Measurements from ENCODE around the gene TMEM271. TPM values are rescaled to one million over a fixed set of nuclear protein-coding genes. Genes with fewer than 3 reads are reported as not detected.

Gene TMEM271
- total RNA-seq, 2 experiments from 2014 or later: not detected

DNA sequence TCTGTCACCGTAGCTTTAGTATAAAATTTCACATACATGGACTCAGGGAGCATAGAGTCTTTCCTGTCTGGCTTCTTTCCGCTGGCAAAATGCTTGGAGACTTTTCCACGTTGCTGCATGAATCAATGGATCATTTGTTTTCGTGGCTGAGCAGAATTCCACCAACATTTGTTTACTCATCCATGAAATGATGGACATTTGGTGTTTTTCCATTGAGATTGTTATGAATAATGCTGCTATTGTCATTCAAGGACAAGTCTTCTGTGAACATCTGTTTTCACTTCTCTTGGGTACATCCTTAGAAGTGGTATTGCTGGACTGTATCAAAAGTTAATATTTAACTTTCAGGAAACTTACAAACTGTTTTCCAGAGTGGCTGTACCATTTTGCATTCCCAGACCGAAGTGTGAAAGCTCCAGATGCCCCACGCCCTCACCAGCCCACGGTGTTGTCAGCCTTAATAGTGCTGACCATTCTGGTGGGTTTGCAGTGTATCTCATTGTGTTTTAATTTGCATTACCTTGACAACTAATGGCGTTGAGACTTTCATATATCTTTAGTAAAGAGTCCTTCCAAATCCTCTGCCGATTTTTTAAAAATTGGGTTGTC, 5.8 kb upstream of the TMEM271 start:
- H3K4me3 Mint-ChIP-seq: no peak overlapping the region
- peaks cover 6% of the 10 kb centered on the region for H3K36me3 Mint-ChIP-seq (ENCODE audit: low read depth)
- intact Hi-C loops (cut with micrococcal nuclease): no loop called here
- peaks cover 11% of the 10 kb centered on the region for H3K9me3 Mint-ChIP-seq
- CTCF ChIA-PET: no interaction called here
- DNase-seq: no peak
- H3K27ac Mint-ChIP-seq: no peak overlapping the region
- peaks cover 59% of the 10 kb centered on the region for H3K27me3 Mint-ChIP-seq (ENCODE audit: low read depth)
- peaks cover 9% of the 10 kb centered on the region for H3K4me1 Mint-ChIP-seq (ENCODE audit: low read depth)

DNA sequence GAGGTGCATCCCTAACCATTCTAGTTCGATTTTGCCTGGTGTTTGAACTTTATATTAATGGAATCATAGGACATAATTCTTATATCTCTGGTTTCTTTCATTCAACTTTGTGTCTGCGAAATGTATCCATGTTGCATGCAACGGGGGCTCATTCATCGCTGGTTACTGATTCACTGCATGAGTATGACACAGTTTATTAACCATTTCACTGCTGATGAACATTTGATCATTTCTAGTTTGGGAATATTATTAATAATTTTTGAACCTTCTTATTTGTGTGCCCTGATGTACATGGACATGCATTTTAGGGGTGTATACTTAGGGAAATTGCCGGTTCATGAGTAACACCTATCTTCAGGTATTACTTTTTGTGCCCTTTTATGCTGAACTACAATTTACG, 5.1 kb upstream of the TMEM271 start:
- Mint-ChIP-seq H3K27me3 (ENCODE audit: low read depth) (peaks cover 55% of the 10 kb centered on the region), H3K36me3 (ENCODE audit: low read depth) (peaks cover 6% of the 10 kb centered on the region), H3K4me3 (no peak overlapping the region), H3K9me3 (peaks cover 11% of the 10 kb centered on the region), H3K27ac (no peak overlapping the region), H3K4me1 (ENCODE audit: low read depth) (peaks cover 10% of the 10 kb centered on the region)
- CTCF ChIA-PET: interaction anchor here (0.9 kb wide), 1 partner anchor 34 kb away, joined by 3 read pairs; no protein-coding TSS in a partner anchor
- no peak for DNase-seq
- intact Hi-C loops (cut with micrococcal nuclease): no loop called here

DNA sequence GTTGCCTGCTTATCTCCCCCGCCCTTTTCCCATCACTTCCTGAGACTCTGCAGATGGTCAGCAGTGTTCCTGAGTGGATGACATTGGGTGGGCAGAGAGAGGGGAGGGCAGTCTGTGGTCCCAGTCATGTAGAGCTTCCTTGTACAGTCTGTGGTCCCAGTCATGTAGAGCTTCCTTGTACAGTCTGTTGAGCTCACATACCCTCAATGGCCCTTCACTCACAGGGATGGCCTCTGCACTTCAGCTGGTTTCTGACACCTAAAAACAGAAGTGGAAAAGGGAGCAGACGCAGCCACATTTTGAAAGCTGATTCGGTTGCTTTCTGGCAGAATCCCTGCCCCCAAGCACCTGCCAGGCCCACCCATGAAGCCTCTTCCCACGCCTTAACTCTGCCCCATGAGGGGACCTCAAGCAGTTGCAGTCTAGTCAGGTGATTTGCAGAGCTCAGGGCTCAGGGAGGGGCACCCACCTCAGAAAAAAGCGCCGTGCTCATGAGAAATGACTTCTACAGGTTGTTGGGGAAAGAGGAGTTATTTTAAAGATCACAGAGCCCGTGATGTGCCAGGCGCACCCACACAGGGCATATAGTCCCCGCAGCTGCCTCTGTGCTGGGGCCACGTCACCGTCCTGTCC, 3.6 kb upstream of the TMEM271 start:
- Mint-ChIP-seq H3K4me1 (ENCODE audit: low read depth) (peaks cover 10% of the 10 kb centered on the region), H3K27ac (no peak overlapping the region), H3K36me3 (ENCODE audit: low read depth) (peaks cover 6% of the 10 kb centered on the region), H3K4me3 (no peak overlapping the region), H3K27me3 (ENCODE audit: low read depth) (peaks cover 48% of the 10 kb centered on the region), H3K9me3 (peaks cover 8% of the 10 kb centered on the region)
- DNase-seq: no peak
- intact Hi-C loops (cut with micrococcal nuclease): no loop called here
- CTCF ChIA-PET: no interaction called here

DNA sequence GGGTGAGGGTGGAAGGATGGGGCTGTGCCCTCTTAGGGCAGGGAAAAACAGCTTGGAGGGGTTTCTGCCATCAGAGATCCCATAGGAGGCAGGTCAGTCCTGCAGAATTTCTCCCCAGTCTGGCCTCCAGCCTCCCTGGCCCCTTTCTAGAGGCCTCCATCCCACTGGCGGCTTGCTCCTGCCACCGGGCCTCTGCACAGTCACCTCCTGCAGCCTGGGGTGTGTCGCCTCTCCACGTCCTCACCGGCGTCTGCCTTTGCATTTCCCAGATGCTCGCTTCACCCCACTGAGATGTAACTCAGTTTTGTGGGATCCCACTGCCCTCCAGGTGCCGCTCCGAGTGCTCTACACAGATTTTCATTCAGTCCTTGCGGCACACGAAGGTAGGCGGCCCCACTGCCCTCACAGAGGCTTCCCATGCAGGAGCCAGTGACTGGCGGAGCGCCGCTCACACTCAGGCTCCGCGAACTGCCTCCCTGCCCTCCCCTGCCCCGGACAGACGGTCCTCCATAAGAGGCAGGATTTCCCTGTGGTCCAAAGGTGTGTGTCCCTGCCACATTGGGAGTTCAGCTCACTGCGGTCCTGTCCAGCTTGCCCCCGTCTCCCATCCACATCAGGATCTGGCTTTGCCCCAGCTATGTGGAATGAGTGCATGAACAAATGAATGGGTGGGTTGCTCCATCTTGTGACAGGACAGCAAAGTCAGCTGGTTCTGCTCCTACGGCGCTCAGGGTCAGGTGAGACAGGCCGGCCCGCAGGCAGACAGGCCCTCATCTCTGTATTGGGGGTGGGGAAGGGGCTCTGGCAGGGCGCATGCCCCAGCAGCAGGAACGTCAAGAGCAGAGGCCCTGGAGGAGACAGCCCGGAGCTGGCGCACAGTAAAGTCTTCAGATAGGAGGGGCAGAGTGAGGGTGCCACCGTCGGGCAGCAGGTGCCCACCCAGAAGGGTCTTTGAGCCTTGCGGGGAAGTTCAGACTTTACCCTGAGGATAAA, 2.7 kb upstream of the TMEM271 start:
- Mint-ChIP-seq H3K4me1 (ENCODE audit: low read depth) (peaks cover 12% of the 10 kb centered on the region), H3K27ac (no peak overlapping the region), H3K27me3 (ENCODE audit: low read depth) (peaks cover 51% of the 10 kb centered on the region), H3K36me3 (ENCODE audit: low read depth) (no peaks in the 10 kb centered on the region), H3K4me3 (no peak overlapping the region), H3K9me3 (peaks cover 2% of the 10 kb centered on the region)
- CTCF ChIA-PET: no interaction called here
- intact Hi-C loops (cut with micrococcal nuclease): no loop called here
- DNase-seq: no peak

DNA sequence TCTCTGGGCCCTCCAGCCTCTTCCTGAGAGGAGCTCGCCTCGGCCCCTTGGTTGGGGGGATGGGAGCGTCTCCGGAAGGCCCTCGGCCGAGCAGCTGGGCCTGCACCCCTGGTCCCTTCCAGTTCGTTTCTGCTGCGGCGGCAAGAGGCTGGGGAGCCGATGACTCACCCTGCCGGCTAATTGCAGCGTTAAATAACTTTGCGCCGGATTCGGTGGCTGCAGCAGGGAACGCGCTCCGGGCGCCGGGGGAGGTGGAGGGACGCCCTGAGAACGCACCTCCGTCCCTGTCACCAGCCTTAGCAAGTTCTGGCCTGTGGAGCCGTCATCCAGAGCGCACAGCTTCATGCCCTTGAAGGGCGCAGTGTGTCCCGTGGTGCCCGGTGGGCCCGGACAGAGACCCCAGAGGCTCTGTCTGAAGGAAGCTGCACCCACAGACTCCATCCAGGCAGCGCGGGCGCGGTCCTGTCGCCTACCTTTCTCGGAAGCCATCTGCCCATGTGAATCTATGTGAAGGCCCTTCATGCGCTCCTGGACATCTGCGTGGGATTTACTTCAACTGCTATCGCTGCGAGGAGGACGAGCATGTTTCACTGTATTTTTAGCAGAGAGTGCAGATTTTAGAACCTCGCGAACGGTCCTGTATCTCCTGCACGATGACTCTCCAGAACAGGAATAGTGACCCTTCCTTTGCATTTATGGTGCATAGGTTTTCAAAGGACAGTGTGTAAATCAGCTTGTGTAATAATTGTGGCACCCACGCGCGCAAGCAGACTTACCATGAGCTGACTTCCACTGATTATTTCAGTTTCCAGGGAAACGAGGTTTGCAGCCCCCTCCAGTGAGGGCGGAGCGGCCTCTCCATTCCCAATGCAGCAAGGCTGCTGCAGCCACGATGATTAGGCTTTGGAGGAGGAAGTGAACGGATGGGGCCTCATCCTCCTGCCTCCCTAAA, 1.7 kb upstream of the TMEM271 start:
- CTCF ChIA-PET: no interaction called here
- H3K27me3 Mint-ChIP-seq (ENCODE audit: low read depth): peaks cover 59% of the 10 kb centered on the region

DNA sequence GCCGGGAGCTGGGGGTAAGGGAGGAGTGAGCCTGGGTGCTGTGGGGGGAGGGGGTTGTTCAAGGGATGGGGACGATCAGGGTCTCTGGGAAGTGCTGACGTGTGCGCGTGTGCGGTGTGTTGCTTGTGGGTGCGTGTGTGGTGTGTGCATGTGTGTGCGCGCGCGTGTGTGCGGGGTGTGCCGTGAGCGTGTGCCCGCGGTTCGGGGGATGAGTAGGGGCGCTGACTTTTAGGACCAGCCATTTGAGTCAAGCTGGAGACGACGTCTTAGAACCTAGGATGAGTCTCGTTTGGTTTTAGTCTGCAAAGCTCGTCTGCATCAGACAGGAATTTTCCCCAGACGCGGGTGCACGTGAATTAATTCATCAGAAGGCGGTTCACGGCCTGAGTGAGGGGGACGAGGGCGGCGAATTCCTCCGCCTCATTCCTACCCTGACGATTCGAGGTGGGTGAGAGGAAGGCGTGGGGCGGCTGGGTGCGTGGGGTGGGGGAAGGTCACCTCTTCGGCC, 950 bp upstream of the TMEM271 start:
- intact Hi-C loops (cut with micrococcal nuclease): no loop called here
- Mint-ChIP-seq H3K4me1 (ENCODE audit: low read depth) (peaks cover 12% of the 10 kb centered on the region), H3K4me3 (peak overlapping the region; percentile 22), H3K27ac (no peak overlapping the region), H3K27me3 (ENCODE audit: low read depth) (peaks cover 62% of the 10 kb centered on the region), H3K36me3 (ENCODE audit: low read depth) (no peaks in the 10 kb centered on the region), H3K9me3 (peaks cover 2% of the 10 kb centered on the region)
- no peak for DNase-seq
- CTCF ChIA-PET: no interaction called here

More for the DNA sequence above, 1.7 kb upstream of the TMEM271 start:
- H3K4me1 Mint-ChIP-seq (ENCODE audit: low read depth): peaks cover 12% of the 10 kb centered on the region
- no peaks in the 10 kb centered on the region for H3K9me3 Mint-ChIP-seq
- no peak overlapping the region for H3K27ac Mint-ChIP-seq
- intact Hi-C loops (cut with micrococcal nuclease): no loop called here
- peak; percentile 43 for DNase-seq
- H3K4me3 Mint-ChIP-seq: no peak overlapping the region
- no peaks in the 10 kb centered on the region for H3K36me3 Mint-ChIP-seq (ENCODE audit: low read depth)

DNA sequence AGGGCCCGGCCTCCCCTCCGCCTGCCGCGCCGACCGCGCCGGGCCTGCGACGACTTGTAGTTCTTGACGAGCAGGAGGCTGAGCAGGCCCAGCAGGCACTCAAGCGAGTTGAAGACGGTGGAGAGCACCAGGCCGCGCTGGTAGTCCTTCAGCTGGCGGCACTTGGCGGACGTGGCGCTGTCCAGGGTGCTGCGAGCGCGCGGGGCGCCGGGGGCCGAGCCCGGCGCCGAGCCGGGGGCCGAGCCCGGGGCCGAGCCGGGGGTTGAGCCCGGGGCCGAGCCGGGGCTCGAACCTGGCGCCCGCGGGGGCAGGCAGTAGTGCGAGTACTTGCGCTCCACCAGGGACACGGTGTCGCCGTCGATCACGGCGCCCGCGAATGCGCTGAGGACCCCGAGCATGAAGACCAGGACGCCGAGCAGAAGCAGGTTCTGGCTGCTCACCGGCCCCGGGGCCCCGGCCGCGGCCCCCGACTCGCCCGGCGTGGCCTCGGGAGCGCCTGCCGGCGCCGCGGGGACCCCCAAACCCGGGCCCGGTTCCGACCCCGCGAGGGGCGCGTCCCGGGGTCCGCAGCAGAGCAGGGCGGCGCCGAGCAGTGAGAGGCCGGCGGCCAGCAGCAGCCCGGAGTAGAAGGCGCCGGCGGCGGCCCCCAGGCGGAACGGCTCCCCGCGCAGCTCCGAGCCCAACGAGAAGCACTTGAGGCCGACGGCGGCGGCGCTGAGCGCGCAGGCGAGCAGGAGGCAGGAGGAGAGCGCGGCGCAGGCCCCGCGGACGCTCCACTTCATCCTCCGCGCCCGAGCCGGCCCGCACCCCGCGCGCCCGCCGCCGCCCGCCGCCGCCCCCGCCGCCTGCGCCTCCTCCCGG, 584 bp downstream of the TMEM271 start:
- H3K4me3 Mint-ChIP-seq: no peak overlapping the region
- CTCF ChIA-PET: no interaction called here
- DNase-seq: peak; percentile 19
- no peak overlapping the region for H3K27ac Mint-ChIP-seq
- peaks cover 62% of the 10 kb centered on the region for H3K27me3 Mint-ChIP-seq (ENCODE audit: low read depth)
- peaks cover 5% of the 10 kb centered on the region for H3K9me3 Mint-ChIP-seq
- H3K4me1 Mint-ChIP-seq (ENCODE audit: low read depth): peaks cover 12% of the 10 kb centered on the region
- intact Hi-C loops (cut with micrococcal nuclease): no loop called here
- H3K36me3 Mint-ChIP-seq (ENCODE audit: low read depth): no peaks in the 10 kb centered on the region

DNA sequence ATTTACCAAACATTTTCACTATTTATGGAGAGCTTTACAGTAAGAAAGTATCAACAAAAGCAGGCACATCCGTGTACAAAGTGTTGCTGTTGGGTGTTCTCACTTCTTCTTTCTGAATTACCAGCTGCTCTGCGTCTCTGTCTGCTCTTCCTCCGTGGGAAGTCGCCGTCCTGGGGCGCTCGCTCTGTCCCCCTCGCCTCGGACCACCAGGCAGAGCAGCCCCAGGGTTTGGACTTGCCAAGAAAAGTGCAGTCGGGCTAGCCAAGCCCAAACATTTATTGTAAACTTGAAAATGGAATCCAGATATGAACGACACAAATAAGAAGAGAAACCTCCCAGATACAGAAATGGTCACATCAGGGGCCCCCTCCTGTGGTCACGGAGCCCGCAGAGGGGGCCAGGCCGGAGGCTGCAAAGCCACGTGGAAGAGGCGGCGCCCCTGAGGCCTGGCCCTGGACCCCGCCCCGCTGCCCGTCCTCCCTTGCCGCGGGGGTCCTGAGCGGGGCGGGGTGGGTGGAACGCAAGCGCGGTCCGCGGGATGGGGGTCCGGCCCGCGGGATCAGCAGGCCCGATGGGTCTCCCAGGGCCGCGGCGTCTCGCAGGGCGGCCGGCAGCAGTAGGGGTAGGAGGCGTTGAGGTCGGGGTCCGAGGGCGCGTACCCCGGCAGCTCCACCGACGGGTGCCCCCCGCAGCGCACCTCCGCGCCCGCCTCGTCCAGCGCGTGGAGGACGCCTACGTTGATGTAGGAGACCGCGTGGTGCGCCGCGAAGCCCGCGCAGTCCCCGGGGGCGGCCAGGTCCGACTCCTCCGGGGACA, 1.5 kb downstream of the TMEM271 start:
- Mint-ChIP-seq H3K4me3 (no peak overlapping the region), H3K27ac (no peak overlapping the region)

DNA sequence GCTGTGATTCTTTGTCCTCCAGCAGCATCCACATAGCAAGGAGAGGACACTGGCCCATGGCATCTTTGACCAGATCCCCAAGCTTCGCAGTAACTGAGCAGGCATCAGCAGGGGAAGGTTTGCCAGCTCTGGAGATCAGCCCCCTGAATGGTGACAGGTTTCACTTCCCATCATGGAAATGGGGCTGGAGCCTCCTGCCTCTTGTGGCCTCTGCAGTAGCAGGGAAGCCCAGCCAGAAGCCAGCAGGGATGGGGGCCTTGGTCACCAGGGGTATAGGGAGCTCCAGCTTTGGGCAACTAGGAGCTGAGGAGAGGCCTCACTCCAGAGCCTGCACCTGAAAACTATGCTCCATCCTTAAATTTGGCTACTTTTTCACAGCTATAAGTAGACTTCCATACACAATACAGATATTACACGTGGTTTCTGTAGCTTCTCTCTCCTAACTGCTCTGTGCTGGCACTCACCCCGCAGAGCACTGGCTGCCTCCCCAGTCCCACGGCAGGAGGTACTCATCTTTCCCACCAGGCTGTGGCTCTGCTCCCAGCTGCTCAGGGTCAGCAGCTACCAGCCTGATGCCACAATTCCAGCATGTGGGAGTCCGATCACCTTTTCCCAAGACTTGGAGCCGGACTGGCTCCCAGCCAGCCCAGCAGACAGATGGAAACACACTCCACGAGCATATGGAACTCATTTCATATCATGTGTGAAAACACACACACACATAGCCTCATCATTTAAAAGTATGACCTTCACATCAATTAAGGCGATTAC, 2.8 kb downstream of the TMEM271 start:
- peaks cover 12% of the 10 kb centered on the region for H3K4me1 Mint-ChIP-seq (ENCODE audit: low read depth)
- DNase-seq: no peak
- no peak overlapping the region for H3K4me3 Mint-ChIP-seq
- H3K36me3 Mint-ChIP-seq (ENCODE audit: low read depth): no peaks in the 10 kb centered on the region
- peaks cover 48% of the 10 kb centered on the region for H3K27me3 Mint-ChIP-seq (ENCODE audit: low read depth)
- peaks cover 5% of the 10 kb centered on the region for H3K9me3 Mint-ChIP-seq
- intact Hi-C loops (cut with micrococcal nuclease): no loop called here
- CTCF ChIA-PET: no interaction called here
- H3K27ac Mint-ChIP-seq: no peak overlapping the region

More for the DNA sequence above, 1.5 kb downstream of the TMEM271 start:
- Mint-ChIP-seq H3K36me3 (ENCODE audit: low read depth) (no peaks in the 10 kb centered on the region), H3K27me3 (ENCODE audit: low read depth) (peaks cover 58% of the 10 kb centered on the region), H3K9me3 (peaks cover 5% of the 10 kb centered on the region), H3K4me1 (ENCODE audit: low read depth) (peaks cover 12% of the 10 kb centered on the region)
- no peak for DNase-seq
- CTCF ChIA-PET: no interaction called here
- intact Hi-C loops (cut with micrococcal nuclease): no loop called here

DNA sequence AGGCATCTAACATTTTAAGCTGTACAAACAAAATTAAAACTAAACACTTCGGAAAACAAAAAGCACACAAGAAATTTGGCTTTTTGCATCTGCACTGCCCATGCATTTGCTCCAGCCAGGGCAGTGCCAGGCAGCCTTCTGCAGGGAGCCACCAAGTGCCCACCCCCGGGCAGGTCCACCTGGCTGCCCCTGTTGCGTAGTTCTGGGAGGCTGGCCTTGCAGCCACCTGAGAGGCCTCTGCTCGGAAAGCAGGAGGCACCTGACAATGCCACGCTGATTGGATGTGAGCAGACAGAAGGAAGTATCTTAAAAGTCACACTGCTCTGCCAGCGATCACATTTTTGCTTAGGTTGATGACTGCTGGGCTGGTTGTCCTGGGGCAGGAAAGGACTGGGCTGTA, 3.5 kb downstream of the TMEM271 start:
- H3K27ac Mint-ChIP-seq: no peak overlapping the region
- H3K4me3 Mint-ChIP-seq: no peak overlapping the region
- H3K27me3 Mint-ChIP-seq (ENCODE audit: low read depth): peaks cover 42% of the 10 kb centered on the region
- CTCF ChIA-PET: no interaction called here
- H3K36me3 Mint-ChIP-seq (ENCODE audit: low read depth): no peaks in the 10 kb centered on the region
- peaks cover 7% of the 10 kb centered on the region for H3K4me1 Mint-ChIP-seq (ENCODE audit: low read depth)
- intact Hi-C loops (cut with micrococcal nuclease): no loop called here
- H3K9me3 Mint-ChIP-seq: peaks cover 5% of the 10 kb centered on the region
- DNase-seq: no peak
